ENCODE data around the gene ZFYVE28. TPM values are rescaled to one million over a fixed set of nuclear protein-coding genes. Genes with fewer than 3 reads are reported as not detected.
A peak's percentile ranks its signal among the peaks of the same experiment; 100 is the strongest.

The ZFYVE28 gene
- total RNA-seq, 1 experiment from 2014 or later = 12.9 TPM

DNA sequence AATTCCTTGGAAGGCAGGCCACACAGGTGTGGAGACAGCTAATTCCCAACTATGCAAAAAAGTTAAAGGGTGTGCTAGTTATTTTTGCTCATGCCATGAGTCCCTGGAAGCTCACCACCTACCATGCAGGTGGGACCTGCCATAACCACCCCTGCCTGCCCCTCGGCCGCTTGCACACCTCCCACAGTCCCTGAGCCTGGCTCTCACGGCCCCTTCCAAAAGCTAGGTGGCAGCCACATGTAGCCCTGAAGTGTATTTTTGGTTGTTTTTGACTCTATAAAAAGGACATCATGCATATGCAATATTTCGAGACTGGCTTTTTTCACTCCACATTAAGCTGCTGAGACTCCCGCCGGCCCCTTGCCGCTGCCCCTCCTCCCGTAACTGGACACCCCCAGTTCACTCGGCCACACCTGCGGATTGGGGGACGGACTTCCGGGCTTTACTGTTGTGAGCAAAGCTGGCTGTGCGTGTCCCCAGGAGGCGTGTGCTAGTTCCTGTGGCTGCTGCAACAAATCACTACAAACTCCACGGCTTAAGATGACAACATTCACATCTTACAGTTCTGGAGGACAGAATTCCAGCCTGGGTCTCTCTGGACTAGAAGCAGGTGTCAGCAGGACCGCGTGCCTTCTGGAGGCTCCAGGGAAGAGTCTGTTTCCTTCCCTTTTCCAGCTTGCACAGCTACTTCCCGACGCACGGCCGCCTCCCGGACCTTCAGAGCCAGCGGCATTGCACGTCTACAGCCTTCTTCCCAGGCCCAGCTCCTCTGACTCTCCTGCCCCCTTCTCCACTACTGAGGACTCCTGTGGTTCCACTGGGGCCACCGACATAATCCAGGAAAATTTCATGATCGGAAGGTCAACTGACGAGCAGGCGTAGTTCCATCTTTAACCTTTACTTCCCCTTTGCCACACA is 24.8 kb downstream of the ZFYVE28 start:
- BruUV-seq (replicated peaks) = no TSS peak
- Histone ChIP-seq H4K20me1 (ENCODE audit: insufficient read depth) (no peaks in the 10 kb centered on the region), H3K9me3 (ENCODE audit: insufficient read depth, low read depth) (no peaks in the 10 kb centered on the region), H3K27me3 (ENCODE audit: insufficient read depth, low read depth) (no peaks in the 10 kb centered on the region), H3K4me3 (no peak overlapping the region), H2AFZ (no peak overlapping the region), H3K4me2 (no peak overlapping the region), H3K4me1 (replicated peaks; ENCODE audit: insufficient read depth) (no peaks in the 10 kb centered on the region), H3K36me3 (ENCODE audit: low read depth) (no peaks in the 10 kb centered on the region), H3K79me2 (ENCODE audit: low read depth) (no peaks in the 10 kb centered on the region), H3F3A (ENCODE audit: insufficient read depth, low read depth) (no peaks in the 10 kb centered on the region), H3K9me2 (ENCODE audit: insufficient read depth) (no peaks in the 10 kb centered on the region), H3K27ac (no peak overlapping the region)
- TF ChIP-seq EZH2 (IDR thresholded peaks at IDR 0.05; ENCODE audit: low read depth) = no peak
- no peak for TF ChIP-seq CTCF (conservative IDR thresholded peaks at IDR 0.05)
- ChIA-PET POLR2A (ENCODE audit: unreplicated experiment) (interaction anchor here (0.6 kb wide), 2 partner anchors 84 to 171 kb away, joined by 3 to 8 read pairs; no protein-coding TSS in a partner anchor), CTCF (interaction anchor here (0.6 to 0.7 kb wide), 2 partner anchors 49 to 55 kb away, joined by 3 to 9 read pairs; no protein-coding TSS in a partner anchor)
- peak in 1 of 2 experiments; percentile 68 for DNase-seq
- intact Hi-C loops (cut with micrococcal nuclease; ENCODE audit: unreplicated experiment) = no loop called here

GRCh38 chr4:2390784-2391421 is 27.5 kb downstream of the ZFYVE28 start:
- intact Hi-C loops (cut with micrococcal nuclease; ENCODE audit: unreplicated experiment) = no loop called here
- H3K36me3 ChIP-seq (ENCODE audit: low read depth) = no peaks in the 10 kb centered on the region
- H4K20me1 ChIP-seq (ENCODE audit: insufficient read depth) = no peaks in the 10 kb centered on the region
- ChIA-PET CTCF (no interaction called here), POLR2A (ENCODE audit: unreplicated experiment) (no interaction called here)
- peaks cover 5% of the 10 kb centered on the region; the same call in 1 of the 2 replicates for H3K27me3 ChIP-seq (ENCODE audit: insufficient read depth, low read depth)
- H3K9me3 ChIP-seq (ENCODE audit: insufficient read depth, low read depth) = no peaks in the 10 kb centered on the region
- no TSS peak for BruUV-seq (replicated peaks)
- H3K4me1 ChIP-seq (replicated peaks; ENCODE audit: insufficient read depth) = no peaks in the 10 kb centered on the region
- no peak overlapping the region for H3K4me2 ChIP-seq
- no peak overlapping the region for H3K4me3 ChIP-seq
- no peak for DNase-seq
- no peaks in the 10 kb centered on the region for H3F3A ChIP-seq (ENCODE audit: insufficient read depth, low read depth)
- no peak overlapping the region for H3K27ac ChIP-seq
- H3K9me2 ChIP-seq (ENCODE audit: insufficient read depth) = no peaks in the 10 kb centered on the region
- H2AFZ ChIP-seq = no peak overlapping the region
- H3K79me2 ChIP-seq (ENCODE audit: low read depth) = no peaks in the 10 kb centered on the region
- TF ChIP-seq EZH2 (IDR thresholded peaks at IDR 0.05; ENCODE audit: low read depth) = no peak
- TF ChIP-seq CTCF (conservative IDR thresholded peaks at IDR 0.05) = no peak

GRCh38 chr4:2390146-2390545 is 28.3 kb downstream of the ZFYVE28 start:
- Histone ChIP-seq H3K4me1 (replicated peaks; ENCODE audit: insufficient read depth) (no peaks in the 10 kb centered on the region), H3K36me3 (ENCODE audit: low read depth) (no peaks in the 10 kb centered on the region), H3K9me2 (ENCODE audit: insufficient read depth) (no peaks in the 10 kb centered on the region), H2AFZ (no peak overlapping the region), H3K27me3 (ENCODE audit: insufficient read depth, low read depth) (peaks cover 5% of the 10 kb centered on the region; the same call in 1 of the 2 replicates), H3K4me3 (no peak overlapping the region), H3K9me3 (ENCODE audit: insufficient read depth, low read depth) (no peaks in the 10 kb centered on the region), H3K27ac (no peak overlapping the region), H4K20me1 (ENCODE audit: insufficient read depth) (no peaks in the 10 kb centered on the region), H3K4me2 (no peak overlapping the region), H3K79me2 (ENCODE audit: low read depth) (no peaks in the 10 kb centered on the region), H3F3A (ENCODE audit: insufficient read depth, low read depth) (no peaks in the 10 kb centered on the region)
- POLR2A ChIA-PET (ENCODE audit: unreplicated experiment) = interaction anchor here (0.6 kb wide), 1 partner anchor 669 kb away, joined by 4 read pairs; the partner anchor contains the start of gene TMEM129
- CTCF ChIA-PET = no interaction called here
- DNase-seq = no peak
- no TSS peak for BruUV-seq (replicated peaks)
- intact Hi-C loops (cut with micrococcal nuclease; ENCODE audit: unreplicated experiment) = no loop called here
- TF ChIP-seq EZH2 (IDR thresholded peaks at IDR 0.05; ENCODE audit: low read depth) (no peak), CTCF (conservative IDR thresholded peaks at IDR 0.05) (no peak)
